HG03571 (cell line): Measurements from ENCODE around the gene EMC1.
"Not testable (repeated sequence)": the region's sequence is repeated elsewhere in the genome, so short reads cannot be mapped to it uniquely, and the experiment has no call there.

Experiments used
- ATAC-seq: cut with Tn5 transposase; IDR thresholded peaks from one replicate; pipeline ENCODE4 v1.9.1; 2021; ENCODE audit not compliant: unreplicated experiment

EMC1 gene

GRCh38 chr1:19260211-19261138 lies 9.2 kb upstream of the EMC1 start:
- ATAC-seq, result no peak

DNA sequence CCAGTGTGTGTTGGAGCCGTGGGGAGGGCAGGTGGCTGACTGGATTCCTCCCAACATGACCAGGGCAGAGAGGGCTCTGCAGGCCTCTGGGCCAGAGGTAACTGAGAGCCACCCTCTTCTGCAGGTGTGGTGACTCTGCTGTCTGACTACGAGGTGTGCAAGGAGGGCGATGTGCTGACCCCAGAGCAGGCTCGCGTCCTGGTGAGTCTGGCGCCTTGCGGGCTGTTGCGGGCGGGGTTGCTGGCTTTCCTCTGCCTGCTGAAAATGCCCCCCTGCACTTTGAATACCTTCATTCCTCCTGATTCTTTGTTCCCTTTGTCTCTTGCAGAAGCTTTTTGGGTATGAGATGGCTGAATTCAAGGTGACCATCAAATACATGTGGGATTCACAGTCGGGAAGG lies 7.0 kb upstream of the EMC1 start:
- no peak for ATAC-seq

DNA sequence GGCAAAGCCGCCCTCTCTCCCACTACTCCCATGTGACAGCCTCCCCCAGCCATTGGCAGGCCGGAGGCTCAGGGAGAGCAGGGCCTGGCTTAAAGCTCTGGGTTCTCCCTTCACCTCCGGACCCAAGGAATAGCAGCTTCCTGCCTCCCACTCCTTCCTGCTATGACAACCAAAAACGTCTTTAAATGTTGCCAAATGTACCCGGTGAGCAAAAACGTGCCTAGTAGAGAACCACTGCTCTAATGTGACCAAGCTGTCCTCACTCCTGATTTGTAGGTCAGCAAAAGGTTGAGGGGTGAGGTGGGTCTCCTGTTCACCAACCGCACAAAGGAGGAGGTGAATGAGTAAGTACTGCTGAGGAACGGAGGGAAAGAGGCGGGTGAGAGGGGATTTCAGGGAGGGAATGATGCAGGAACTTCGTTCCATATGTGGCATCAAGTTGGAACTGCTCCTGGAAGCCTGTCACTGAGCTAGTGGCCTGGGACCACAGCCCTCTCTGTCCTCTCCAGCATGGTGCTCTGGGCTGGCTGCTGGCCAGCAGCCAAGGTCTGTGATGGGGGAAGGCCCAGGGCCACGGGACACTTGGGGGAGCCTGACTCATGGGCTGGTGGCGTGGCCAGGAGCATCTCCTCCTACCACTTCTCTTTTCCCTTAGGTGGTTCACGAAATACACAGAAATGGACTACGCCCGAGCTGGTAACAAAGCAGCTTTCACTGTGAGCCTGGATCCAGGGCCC lies 6.0 kb upstream of the EMC1 start:
- ATAC-seq, result no peak

DNA sequence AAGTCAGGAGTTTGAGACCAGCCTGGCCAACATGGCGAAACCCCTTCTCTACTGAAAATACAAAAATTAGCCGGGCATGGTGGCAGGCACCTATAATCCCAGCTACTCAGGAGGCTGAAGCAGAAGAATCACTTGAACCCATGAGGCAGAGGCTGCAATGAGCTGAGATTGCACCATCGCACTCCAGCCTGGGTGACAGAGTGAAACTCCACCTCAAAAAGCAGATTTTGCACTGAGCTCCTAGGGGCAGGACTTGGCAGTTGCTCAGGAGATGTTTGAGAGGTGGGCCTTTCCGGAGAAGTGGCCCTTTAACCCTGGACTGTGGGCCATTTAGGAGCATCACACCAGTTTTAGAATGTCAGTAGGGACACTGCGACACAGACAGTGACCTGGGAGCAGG lies 5.0 kb upstream of the EMC1 start:
- not testable (repeated sequence) for ATAC-seq

- no peak for ATAC-seq
These were observed 4.0 kb upstream of the EMC1 start for GRCh38 chr1:19255288-19255687.

DNA sequence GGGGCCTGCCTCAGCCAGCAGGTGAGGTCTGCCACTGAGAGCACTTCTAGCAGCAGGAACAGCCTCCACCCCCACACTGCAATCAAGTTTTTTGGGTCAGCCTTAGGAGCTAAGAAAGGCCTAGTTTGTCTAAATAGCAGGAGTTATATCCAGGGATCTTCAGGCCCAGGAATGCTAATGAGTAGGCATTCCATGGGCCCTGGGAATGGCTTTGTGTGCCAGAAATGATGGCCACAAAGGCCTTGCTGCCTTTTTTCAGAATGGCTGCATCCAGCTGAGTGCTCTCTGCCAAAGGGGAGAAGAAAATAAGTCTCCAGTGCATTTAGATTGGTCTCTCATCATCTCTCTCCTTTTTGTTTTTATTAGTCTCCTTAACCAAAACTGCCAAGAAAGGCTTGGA lies 3.1 kb upstream of the EMC1 start:
- no peak for ATAC-seq

GRCh38 chr1:19250629-19251304 lies 557 bp downstream of the EMC1 start:
- ATAC-seq, result no peak

DNA sequence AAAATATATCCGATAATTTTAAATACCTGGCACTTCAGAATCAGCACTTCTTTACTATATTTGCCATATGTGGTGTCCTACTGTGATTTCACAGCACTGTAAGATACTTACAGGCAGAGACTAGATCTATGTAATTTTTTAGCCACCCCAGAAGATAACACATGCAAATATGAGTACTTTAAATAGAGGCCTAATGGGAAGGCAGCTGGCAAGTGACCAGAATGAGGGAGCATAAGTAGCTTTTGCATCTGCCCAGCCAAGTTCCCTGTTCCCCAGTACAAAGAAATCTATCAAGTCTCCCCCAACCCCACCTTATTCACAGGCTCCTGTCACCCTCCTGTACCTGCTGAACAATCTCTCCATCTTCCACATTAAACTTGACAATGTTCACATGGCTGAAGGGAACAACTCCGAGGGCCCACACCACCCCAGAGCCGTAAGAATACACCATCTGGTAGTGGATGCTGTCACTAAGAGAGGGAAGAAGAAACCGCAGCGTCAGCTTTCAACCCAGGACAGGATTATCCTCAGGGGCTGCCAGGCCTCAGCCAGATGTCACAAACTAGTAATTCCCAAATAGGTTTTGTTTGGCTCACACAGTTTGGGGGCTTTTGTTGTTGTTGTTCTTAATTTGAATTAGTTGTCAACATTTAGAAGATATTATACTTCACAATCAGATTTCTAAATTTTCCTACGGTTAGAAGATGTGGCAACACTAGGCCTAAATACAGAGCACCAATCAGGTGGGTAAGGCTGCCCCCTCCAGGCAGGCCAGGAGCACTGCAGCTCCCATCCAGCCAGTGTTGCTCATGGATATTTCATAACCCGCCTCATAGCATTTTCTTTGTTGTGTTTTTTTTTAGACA lies 10.4 kb downstream of the EMC1 start:
- no peak for ATAC-seq

- no peak for ATAC-seq
These were observed 11.4 kb downstream of the EMC1 start for GRCh38 chr1:19239876-19240275.

DNA sequence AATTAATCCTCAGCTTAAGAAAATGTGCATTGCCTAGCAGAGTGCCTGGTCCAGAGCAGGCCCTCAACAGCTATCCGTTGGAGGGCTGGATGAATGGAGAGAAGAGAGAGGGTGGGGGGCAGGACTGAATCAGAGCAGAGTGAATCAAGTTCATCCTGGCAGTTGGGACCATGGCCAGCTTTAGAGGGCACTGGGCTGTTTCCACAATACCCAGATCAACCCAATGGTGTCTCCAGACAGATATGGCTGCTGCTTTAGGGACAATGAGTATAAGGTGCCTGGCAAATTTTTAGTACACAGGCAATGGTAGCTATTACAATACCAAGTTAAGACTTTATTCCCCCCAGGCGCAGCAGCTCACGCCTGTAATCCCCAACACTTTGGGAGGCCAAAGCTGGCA lies 17.1 kb downstream of the EMC1 start:
- no peak for ATAC-seq

DNA sequence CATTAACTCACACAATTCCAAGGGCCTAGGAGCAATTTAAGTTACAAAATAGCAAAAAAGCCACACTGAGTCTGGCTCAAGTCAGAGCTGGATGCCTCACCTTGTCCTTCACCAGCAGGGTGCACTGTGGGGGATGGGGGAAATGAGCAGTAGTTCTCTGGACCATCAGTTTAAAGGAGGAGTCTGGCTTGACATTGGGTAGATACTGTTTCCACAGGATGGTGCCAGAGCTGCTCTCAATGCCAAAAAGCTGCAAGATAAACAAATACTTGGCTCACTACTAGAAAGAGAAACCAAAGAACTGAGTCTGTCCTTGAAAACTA lies 18.8 kb downstream of the EMC1 start:
- no peak for ATAC-seq

DNA sequence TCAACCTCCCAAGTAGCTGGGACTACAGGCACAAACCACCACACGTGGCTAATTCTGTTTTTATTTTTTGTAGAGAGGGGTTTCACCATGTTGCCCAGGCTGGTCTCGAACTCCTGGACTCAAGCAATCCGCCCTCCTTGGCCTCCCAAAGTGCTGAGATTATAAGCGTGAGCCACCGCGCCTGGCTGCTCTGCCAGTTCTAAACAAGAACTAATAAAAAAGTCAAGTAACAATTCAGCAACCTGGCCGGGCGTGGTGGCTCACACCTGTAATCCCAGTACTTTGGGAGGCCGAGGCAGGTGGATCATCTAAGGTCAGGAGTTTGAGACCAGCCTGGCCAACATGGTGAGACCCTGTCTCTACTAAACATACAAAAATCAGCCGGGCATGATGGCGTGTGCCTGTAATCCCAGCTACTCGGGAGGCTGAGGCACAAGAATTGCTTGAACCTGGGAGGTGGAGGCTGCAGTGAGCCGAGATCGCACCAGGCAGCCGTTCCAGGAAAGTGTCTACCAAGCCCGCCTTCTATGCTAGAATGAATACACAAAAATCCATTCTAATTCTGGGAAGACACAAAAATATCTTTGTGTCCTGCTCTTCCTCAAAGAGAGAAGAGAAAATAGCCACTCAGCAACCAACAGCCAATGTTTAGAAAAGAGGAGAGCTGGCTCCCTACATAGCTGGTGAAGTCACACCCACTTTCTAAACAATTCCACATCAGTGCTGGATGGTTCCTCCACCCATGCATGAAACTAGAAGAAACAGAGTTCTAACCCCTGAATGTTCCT lies 19.4 kb downstream of the EMC1 start:
- not testable (repeated sequence) for ATAC-seq

DNA sequence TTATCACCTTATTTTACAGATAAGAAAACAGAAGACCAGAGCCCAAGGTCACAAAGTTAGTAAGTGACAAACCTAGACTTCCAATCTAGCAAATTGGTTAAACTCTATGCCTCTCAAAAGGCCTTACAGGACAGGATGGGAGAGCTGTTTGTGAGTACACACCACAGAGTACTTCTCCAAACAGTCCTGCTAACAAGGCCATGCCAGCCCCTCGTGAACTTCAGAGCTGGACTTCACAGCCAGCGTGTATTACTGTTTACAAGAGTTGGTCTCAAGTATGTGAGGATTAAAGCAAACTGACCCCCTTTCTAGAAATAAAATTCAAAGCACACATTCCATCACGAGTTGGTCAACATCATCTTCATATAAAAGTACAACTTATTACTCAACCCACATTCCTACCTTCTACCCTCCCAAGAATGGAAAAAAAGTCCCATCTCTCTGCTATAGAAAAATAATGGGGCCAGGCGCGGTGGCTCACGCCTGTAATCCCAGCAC lies 21.4 kb downstream of the EMC1 start:
- ATAC-seq, result no peak

DNA sequence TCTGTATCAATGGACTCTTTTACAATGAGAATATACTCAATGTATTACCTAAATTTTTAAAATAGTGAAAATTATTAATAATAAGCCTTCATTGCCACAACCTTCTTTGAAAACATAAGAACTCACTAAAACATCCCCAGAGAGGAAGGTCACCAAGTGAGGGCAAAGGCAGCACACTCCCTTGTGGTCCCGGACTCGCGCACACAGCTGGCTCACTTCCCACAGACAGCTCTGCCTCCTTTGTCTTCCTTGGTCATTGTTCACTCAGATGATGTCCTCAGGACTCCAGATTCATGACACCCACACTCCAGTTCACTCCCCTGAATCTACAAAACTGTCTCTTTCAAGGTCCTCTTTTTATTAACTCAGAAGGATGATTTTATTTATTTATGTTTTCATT lies 22.1 kb downstream of the EMC1 start:
- ATAC-seq, result no peak

DNA sequence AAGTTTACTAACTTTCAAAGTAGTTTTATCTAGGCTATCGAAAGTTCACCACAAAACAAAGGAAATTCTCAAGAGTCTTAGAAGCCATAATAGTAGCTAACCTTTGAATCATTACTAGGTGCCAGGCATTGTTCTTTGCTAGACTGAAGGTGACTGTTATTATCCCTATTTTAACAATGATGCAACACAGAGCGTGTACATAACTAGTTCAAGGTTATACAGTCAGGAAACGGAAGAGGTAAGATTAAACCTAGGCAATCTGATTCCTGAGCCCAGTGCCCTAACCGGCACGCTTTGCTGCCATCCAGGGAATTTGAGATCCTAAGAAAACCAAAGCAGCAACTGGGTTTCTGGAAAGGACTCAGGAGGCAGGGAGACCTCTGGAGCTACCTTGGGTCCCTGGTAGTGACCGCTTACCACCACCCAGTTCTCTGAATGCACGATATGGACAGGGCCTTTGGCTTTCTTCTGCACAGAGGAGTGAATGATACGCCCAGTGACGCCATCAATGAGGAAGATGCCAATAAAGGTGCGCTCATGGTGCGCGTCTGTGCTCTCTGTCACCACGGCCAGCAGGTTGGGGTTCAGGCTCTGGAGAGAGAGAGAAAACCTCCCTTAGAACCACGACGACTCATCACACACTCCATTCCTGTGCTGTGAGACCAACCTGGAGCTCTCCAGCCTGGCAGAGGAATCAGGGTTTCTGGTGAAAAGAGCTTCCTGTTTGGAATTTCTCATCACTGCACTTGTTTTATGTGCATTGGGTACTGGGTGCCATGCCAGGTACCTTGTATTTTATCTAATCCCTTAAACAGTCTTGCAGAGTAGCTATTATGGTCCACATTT lies 28.1 kb downstream of the EMC1 start:
- ATAC-seq, result no peak

- ATAC-seq, result no peak
These were observed 28.8 kb downstream of the EMC1 start for GRCh38 chr1:19222573-19222972.

GRCh38 chr1:19220991-19221390 lies 30.3 kb downstream of the EMC1 start:
- ATAC-seq, result no peak

DNA sequence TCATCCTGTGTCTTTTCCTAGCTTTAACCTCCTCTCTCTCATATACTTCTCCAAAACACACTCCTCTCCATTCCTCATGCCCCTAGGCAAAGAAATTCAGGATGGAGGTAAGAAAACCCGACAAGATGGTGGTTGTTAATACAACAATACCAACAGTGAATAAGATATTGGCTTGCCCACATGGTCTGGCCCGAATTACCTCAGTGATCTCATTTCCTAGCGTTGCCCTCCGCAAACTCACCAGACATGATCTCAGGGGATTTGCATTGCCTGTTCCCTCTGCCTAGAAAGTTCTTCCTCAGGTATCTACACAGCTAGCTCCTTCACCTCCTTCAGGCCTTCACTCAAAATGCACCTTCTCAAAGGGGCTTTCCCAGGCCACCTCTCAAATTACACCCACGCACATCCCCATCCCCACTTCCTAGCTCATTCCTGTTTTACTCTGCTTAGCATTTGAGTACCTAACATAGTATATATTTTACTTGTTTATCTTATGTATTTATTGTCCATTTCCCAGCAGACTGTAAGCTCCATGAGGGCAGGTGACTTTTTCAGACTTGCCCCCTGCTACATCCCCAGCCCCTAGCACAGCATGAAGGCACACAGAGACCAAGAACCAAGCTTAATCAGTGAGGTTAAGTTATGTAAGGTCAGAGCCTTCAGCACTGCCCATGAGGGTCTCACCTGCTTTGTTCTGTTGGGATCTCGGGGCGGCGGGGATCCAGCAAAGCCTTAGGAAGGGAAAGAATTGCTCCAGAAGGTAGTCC lies 31.1 kb downstream of the EMC1 start:
- no peak for ATAC-seq
